Measurements from ENCODE around the gene GGNBP2. TPM values are rescaled to one million over a fixed set of nuclear protein-coding genes. Genes with fewer than 3 reads are reported as not detected.

Gene GGNBP2
- total RNA-seq, 4 donors from 2014 or later: 41.6 to 55.8 (median 54.2) TPM

GRCh38 chr17:36625188-36625587, 80.5 kb downstream of the GGNBP2 start:
- H3K27me3 ChIP-seq: peaks cover 0 to 37% (median 0%) of the 10 kb centered on the region in 4 donors
- H3K4me3 ChIP-seq: no peak overlapping the region
- H3K9me3 ChIP-seq: no peaks in the 10 kb centered on the region
- WGBS: 82% methylated on average over 7 of the region's 7 CpGs
- H3K36me3 ChIP-seq: no peaks in the 10 kb centered on the region
- TF ChIP-seq CTCF (IDR thresholded peaks at IDR 0.05) (no peak), POLR2AphosphoS5 (IDR thresholded peaks at IDR 0.05) (no peak), EP300 (IDR thresholded peaks at IDR 0.05) (no peak), POLR2A (IDR thresholded peaks at IDR 0.05; ENCODE audit: low read depth) (no peak)
- H3K4me1 ChIP-seq: peaks cover 2 to 7% (median 5%) of the 10 kb centered on the region in 4 donors
- no peak overlapping the region for H3K27ac ChIP-seq (replicated peaks in 1 of 4)
- no peak for DNase-seq (ENCODE audit: extremely low spot score)
- intact Hi-C loops (cut with DNase I): no loop called here

GRCh38 chr17:36627101-36627500, 82.4 kb downstream of the GGNBP2 start:
- peaks cover 0 to 49% (median 0%) of the 10 kb centered on the region in 4 donors for H3K27me3 ChIP-seq

GRCh38 chr17:36628576-36628975, 83.9 kb downstream of the GGNBP2 start:
- 100% methylated on average over 2 of the region's 2 CpGs for WGBS
- Histone ChIP-seq H3K36me3 (no peaks in the 10 kb centered on the region), H3K4me3 (no peak overlapping the region), H3K27me3 (peaks cover 0 to 61% (median 0%) of the 10 kb centered on the region in 4 donors), H3K9me3 (no peaks in the 10 kb centered on the region), H3K4me1 (peaks cover 2 to 13% (median 5%) of the 10 kb centered on the region in 4 donors), H3K27ac (replicated peaks in 1 of 4) (no peak overlapping the region)
- no peak for TF ChIP-seq CTCF (IDR thresholded peaks at IDR 0.05)
- DNase-seq (ENCODE audit: extremely low spot score): no peak
- intact Hi-C loops (cut with DNase I): no loop called here

More at GRCh38 chr17:36627101-36627500, 82.4 kb downstream of the GGNBP2 start:
- TF ChIP-seq EP300 (IDR thresholded peaks at IDR 0.05): no peak
- no peak for TF ChIP-seq POLR2AphosphoS5 (IDR thresholded peaks at IDR 0.05)
- TF ChIP-seq CTCF (IDR thresholded peaks at IDR 0.05): no peak
- TF ChIP-seq POLR2A (IDR thresholded peaks at IDR 0.05; ENCODE audit: low read depth): no peak
- H3K36me3 ChIP-seq: no peaks in the 10 kb centered on the region
- no peak overlapping the region for H3K4me3 ChIP-seq
- intact Hi-C loops (cut with DNase I): no loop called here
- no peak overlapping the region for H3K27ac ChIP-seq (replicated peaks in 1 of 4)
- DNase-seq (ENCODE audit: extremely low spot score): no peak
- peaks cover 2 to 7% (median 5%) of the 10 kb centered on the region in 4 donors for H3K4me1 ChIP-seq
- WGBS: 64% methylated on average over 12 of the region's 12 CpGs
- no peaks in the 10 kb centered on the region for H3K9me3 ChIP-seq

GRCh38 chr17:36629252-36629847, 84.6 kb downstream of the GGNBP2 start:
- WGBS: 0% methylated on average over 4 of the region's 14 CpGs
- Histone ChIP-seq H3K9me3 (no peaks in the 10 kb centered on the region), H3K4me1 (peaks cover 2 to 15% (median 5%) of the 10 kb centered on the region in 4 donors), H3K4me3 (no peak overlapping the region), H3K27ac (replicated peaks in 1 of 4) (no peak overlapping the region), H3K27me3 (peaks cover 0 to 69% (median 0%) of the 10 kb centered on the region in 4 donors), H3K36me3 (no peaks in the 10 kb centered on the region)
- DNase-seq (ENCODE audit: extremely low spot score): no peak
- no peak for TF ChIP-seq POLR2A (IDR thresholded peaks at IDR 0.05; ENCODE audit: low read depth)
- TF ChIP-seq CTCF (IDR thresholded peaks at IDR 0.05): peak in 2 of 3 experiments; percentile 94 to 97
- intact Hi-C loops (cut with DNase I): loop anchor here (1.0 kb wide), 1 partner anchor 418 kb away; no protein-coding TSS in a partner anchor

Measured in esophagus muscularis mucosa (tissue), 4 donors.